ENCODE data around the gene FLT1.

The FLT1 gene

GRCh38 chr13:28449826-28450773 is 44.8 kb downstream of the FLT1 start:
- no peak for TF ChIP-seq POLR2A (IDR thresholded peaks at IDR 0.05; ENCODE audit: low read depth, low read length)
- FAIRE-seq, result no peak
- DNase-seq (ENCODE audit: insufficient read length, low spot score), result no peak

GRCh38 chr13:28448651-28449358 is 46.1 kb downstream of the FLT1 start:
- TF ChIP-seq POLR2A (IDR thresholded peaks at IDR 0.05; ENCODE audit: low read depth, low read length), result no peak
- DNase-seq (ENCODE audit: insufficient read length, low spot score) (no peak), FAIRE-seq (no peak)

- FAIRE-seq (no peak), DNase-seq (ENCODE audit: insufficient read length, low spot score) (no peak)
- TF ChIP-seq POLR2A (IDR thresholded peaks at IDR 0.05; ENCODE audit: low read depth, low read length), result no peak
Measured at GRCh38 chr13:28447989-28448388, 46.9 kb downstream of the FLT1 start.

GRCh38 chr13:28447206-28447605 is 47.7 kb downstream of the FLT1 start:
- FAIRE-seq (no peak), DNase-seq (ENCODE audit: insufficient read length, low spot score) (no peak)
- no peak for TF ChIP-seq POLR2A (IDR thresholded peaks at IDR 0.05; ENCODE audit: low read depth, low read length)

- FAIRE-seq (no peak), DNase-seq (ENCODE audit: insufficient read length, low spot score) (no peak)
- TF ChIP-seq POLR2A (IDR thresholded peaks at IDR 0.05; ENCODE audit: low read depth, low read length), result no peak
Measured at GRCh38 chr13:28442839-28443238, 52.1 kb downstream of the FLT1 start.

GRCh38 chr13:28441529-28441928 is 53.4 kb downstream of the FLT1 start:
- no peak for TF ChIP-seq POLR2A (IDR thresholded peaks at IDR 0.05; ENCODE audit: low read depth, low read length)
- FAIRE-seq (no peak), DNase-seq (ENCODE audit: insufficient read length, low spot score) (no peak)

- no peak for DNase-seq (ENCODE audit: insufficient read length, low spot score)
- FAIRE-seq, result no peak
- no peak for TF ChIP-seq POLR2A (IDR thresholded peaks at IDR 0.05; ENCODE audit: low read depth, low read length)
Measured at GRCh38 chr13:28440774-28441504, 54.0 kb downstream of the FLT1 start.

- DNase-seq (ENCODE audit: insufficient read length, low spot score) (no peak), FAIRE-seq (no peak)
- no peak for TF ChIP-seq POLR2A (IDR thresholded peaks at IDR 0.05; ENCODE audit: low read depth, low read length)
Measured at GRCh38 chr13:28438598-28439334, 56.2 kb downstream of the FLT1 start.

- DNase-seq (ENCODE audit: insufficient read length, low spot score) (no peak), FAIRE-seq (no peak)
Measured at GRCh38 chr13:28438067-28438466, 56.9 kb downstream of the FLT1 start.

GRCh38 chr13:28435917-28436316 is 59.0 kb downstream of the FLT1 start:
- FAIRE-seq (no peak), DNase-seq (ENCODE audit: insufficient read length, low spot score) (no peak)
- TF ChIP-seq POLR2A (IDR thresholded peaks at IDR 0.05; ENCODE audit: low read depth, low read length), result no peak

More at GRCh38 chr13:28438067-28438466, 56.9 kb downstream of the FLT1 start:
- TF ChIP-seq POLR2A (IDR thresholded peaks at IDR 0.05; ENCODE audit: low read depth, low read length), result no peak

- DNase-seq (ENCODE audit: insufficient read length, low spot score), result no peak
- TF ChIP-seq POLR2A (IDR thresholded peaks at IDR 0.05; ENCODE audit: low read depth, low read length), result no peak
Measured at GRCh38 chr13:28434926-28435325, 60.0 kb downstream of the FLT1 start.

GRCh38 chr13:28432816-28433560 is 61.9 kb downstream of the FLT1 start:
- DNase-seq (ENCODE audit: insufficient read length, low spot score) (no peak), FAIRE-seq (no peak)
- no peak for TF ChIP-seq POLR2A (IDR thresholded peaks at IDR 0.05; ENCODE audit: low read depth, low read length)

More at GRCh38 chr13:28434926-28435325, 60.0 kb downstream of the FLT1 start:
- no peak for FAIRE-seq

All from H54 (cell line).